ENCODE data around the gene TARS3. TPM values are rescaled to one million over a fixed set of nuclear protein-coding genes. Genes with fewer than 3 reads are reported as not detected.

Gene TARS3
- total and polyA plus RNA-seq, 2 donors (not counting 3 experiments of a cell fraction or from before 2014, with no cell fraction given), result 0.91 to 8.2 TPM

DNA sequence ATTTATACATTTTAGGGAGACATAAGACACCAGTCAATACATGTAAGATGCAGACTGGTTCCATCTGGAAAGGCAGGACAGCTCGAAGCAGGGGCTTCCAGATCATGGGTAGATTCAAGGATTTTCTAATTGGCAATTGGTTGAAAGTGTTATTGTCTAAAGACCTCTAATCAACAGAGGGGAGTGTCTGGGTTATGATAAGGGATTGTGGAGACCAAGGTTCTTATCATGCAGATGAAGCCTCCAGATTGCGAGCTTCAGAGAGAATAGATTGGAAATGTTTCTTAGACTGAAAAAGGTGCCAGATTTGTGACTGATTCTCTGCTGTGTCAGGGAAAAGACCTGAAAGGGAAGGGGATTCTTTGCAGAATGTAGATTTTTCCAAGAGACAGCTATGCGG lies 87.2 kb downstream of the TARS3 start:
- BruUV-seq (replicated peaks), result no TSS peak
- Histone ChIP-seq H2AFZ (ENCODE audit: low read depth, low read length) (no peak overlapping the region), H3K9ac (replicated peaks; ENCODE audit: extremely low read depth, insufficient read depth, low read length) (no peak overlapping the region), H3K27me3 (ENCODE audit: control insufficient read depth in 2 of 2, insufficient read depth in 2 of 2, low read length in 2 of 2) (no peaks in the 10 kb centered on the region), H3K79me2 (ENCODE audit: control insufficient read depth, insufficient read depth, low read length) (no peaks in the 10 kb centered on the region), H3K9me1 (replicated peaks; ENCODE audit: control insufficient read depth, extremely low read depth, insufficient read depth, low read length) (no peaks in the 10 kb centered on the region), H3K4me3 (replicated peaks in 1 of 3; ENCODE audit: insufficient read depth in 1 of 3, low read depth in 1 of 3, low read length in 3 of 3) (no peak overlapping the region), H3K27ac (ENCODE audit: insufficient read depth, low read depth, low read length) (no peak overlapping the region), H3K36me3 (ENCODE audit: control insufficient read depth in 2 of 2, extremely low read depth in 1 of 2, insufficient read depth in 2 of 2, low read length in 2 of 2) (peaks cover 2 to 5% of the 10 kb centered on the region in 2 experiments), H3K9me3 (replicated peaks; ENCODE audit: control insufficient read depth, insufficient read depth, low read length) (no peaks in the 10 kb centered on the region), H4K20me1 (replicated peaks; ENCODE audit: control insufficient read depth, extremely low read depth, insufficient read depth, low read length) (no peaks in the 10 kb centered on the region), H3K4me2 (ENCODE audit: insufficient read depth, low read length) (no peak overlapping the region), H3K4me1 (ENCODE audit: control insufficient read depth, extremely low read depth, insufficient read depth, low read length) (peaks cover 12% of the 10 kb centered on the region)
- no peak for DNase-seq (ENCODE audit: low read depth, low spot score)
- no peak for FAIRE-seq
- intact Hi-C loops (cut with micrococcal nuclease) (no loop called here), dilution Hi-C loops (cut with MboI; ENCODE audit: extremely low pct_ligation_motif_present, low sequenced_read_pairs) (no loop called here)
- TF ChIP-seq POLR2A (IDR thresholded peaks at IDR 0.05; ENCODE audit: low read depth, low read length), result no peak
- TF ChIP-seq EZH2 (IDR thresholded peaks at IDR 0.05; ENCODE audit: borderline replicate concordance, low read depth, low read length, severe bottlenecking), result no peak
- TF ChIP-seq, protein P1, sequence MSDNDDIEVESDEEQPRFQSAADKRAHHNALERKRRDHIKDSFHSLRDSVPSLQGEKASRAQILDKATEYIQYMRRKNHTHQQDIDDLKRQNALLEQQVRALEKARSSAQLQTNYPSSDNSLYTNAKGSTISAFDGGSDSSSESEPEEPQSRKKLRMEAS (IDR thresholded peaks at IDR 0.05; ENCODE audit: insufficient read depth, insufficient read length), result no peak
- no peak for TF ChIP-seq MYC (IDR thresholded peaks at IDR 0.05; ENCODE audit: low read depth, low read length)
- no peak for TF ChIP-seq FOS (IDR thresholded peaks at IDR 0.05; ENCODE audit: borderline replicate concordance, insufficient read depth, low read length)
- TF ChIP-seq POLR2AphosphoS5 (IDR thresholded peaks at IDR 0.05; ENCODE audit: insufficient read depth, low read depth, low read length), result no peak
- TF ChIP-seq JUN (IDR thresholded peaks at IDR 0.05; ENCODE audit: borderline replicate concordance, insufficient read depth, insufficient read length, low read depth), result no peak
- no peak for TF ChIP-seq GATA2 (IDR thresholded peaks at IDR 0.05; ENCODE audit: insufficient read depth, insufficient read length, low read depth, low read length)
- TF ChIP-seq, protein P2, sequence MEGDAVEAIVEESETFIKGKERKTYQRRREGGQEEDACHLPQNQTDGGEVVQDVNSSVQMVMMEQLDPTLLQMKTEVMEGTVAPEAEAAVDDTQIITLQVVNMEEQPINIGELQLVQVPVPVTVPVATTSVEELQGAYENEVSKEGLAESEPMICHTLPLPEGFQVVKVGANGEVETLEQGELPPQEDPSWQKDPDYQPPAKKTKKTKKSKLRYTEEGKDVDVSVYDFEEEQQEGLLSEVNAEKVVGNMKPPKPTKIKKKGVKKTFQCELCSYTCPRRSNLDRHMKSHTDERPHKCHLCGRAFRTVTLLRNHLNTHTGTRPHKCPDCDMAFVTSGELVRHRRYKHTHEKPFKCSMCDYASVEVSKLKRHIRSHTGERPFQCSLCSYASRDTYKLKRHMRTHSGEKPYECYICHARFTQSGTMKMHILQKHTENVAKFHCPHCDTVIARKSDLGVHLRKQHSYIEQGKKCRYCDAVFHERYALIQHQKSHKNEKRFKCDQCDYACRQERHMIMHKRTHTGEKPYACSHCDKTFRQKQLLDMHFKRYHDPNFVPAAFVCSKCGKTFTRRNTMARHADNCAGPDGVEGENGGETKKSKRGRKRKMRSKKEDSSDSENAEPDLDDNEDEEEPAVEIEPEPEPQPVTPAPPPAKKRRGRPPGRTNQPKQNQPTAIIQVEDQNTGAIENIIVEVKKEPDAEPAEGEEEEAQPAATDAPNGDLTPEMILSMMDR (IDR thresholded peaks at IDR 0.05; ENCODE audit: extremely low read depth in 1 of 2, insufficient read depth in 1 of 2, low read depth in 1 of 2, low read length in 2 of 2), result no peak
- CTCF ChIA-PET, result interaction anchor here (1.0 kb wide), 1 partner anchor 348 kb away, joined by 3 read pairs; no protein-coding TSS in a partner anchor
- POLR2A ChIA-PET, result no interaction called here
